ENCODE measurements around the gene DGKZ.

- TF ChIP-seq, protein P1, sequence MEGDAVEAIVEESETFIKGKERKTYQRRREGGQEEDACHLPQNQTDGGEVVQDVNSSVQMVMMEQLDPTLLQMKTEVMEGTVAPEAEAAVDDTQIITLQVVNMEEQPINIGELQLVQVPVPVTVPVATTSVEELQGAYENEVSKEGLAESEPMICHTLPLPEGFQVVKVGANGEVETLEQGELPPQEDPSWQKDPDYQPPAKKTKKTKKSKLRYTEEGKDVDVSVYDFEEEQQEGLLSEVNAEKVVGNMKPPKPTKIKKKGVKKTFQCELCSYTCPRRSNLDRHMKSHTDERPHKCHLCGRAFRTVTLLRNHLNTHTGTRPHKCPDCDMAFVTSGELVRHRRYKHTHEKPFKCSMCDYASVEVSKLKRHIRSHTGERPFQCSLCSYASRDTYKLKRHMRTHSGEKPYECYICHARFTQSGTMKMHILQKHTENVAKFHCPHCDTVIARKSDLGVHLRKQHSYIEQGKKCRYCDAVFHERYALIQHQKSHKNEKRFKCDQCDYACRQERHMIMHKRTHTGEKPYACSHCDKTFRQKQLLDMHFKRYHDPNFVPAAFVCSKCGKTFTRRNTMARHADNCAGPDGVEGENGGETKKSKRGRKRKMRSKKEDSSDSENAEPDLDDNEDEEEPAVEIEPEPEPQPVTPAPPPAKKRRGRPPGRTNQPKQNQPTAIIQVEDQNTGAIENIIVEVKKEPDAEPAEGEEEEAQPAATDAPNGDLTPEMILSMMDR (IDR thresholded peaks at IDR 0.05) = no peak
- TF ChIP-seq POLR2A (IDR thresholded peaks at IDR 0.05) (no peak), POLR2AphosphoS5 (IDR thresholded peaks at IDR 0.05) (no peak)
Measured at GRCh38 chr11:46414879-46415278, 67.6 kb downstream of the DGKZ start.

Data from sigmoid colon (tissue), 4 donors.